Endothelial cell of umbilical vein (primary cell): ENCODE data around the gene MYO1A. TPM values are rescaled to one million over a fixed set of nuclear protein-coding genes. Genes with fewer than 3 reads are reported as not detected.
"Not testable (repeated sequence)": the region's sequence is repeated elsewhere in the genome, so short reads cannot be mapped to it uniquely, and the experiment has no call there.

Experiments
- BruUV-seq: library from RNA; stranded (reverse); fragments of 400-500 nt; replicated peaks from 2 replicates; lab custom pipeline; 2021; lab: Mats Ljungman, UMichigan
- CTCF ChIA-PET: fragments of 300-600, 350-600 bp; sonication (Branson Sonifier 250); formaldehyde crosslinking; loops from one replicate; lab custom pipeline; 2021; ENCODE audit warnings: antibody characterized with exemption, inconsistent platforms; lab: Charles Lee
- POLR2A ChIA-PET: fragments of 300-600, 350-600 bp; sonication (Branson Sonifier 250); formaldehyde crosslinking; loops from one replicate; lab custom pipeline; 2021; ENCODE audit warnings: antibody characterized with exemption, inconsistent platforms; lab: Charles Lee
- DNase-seq: peaks from one replicate; pipeline ENCODE4 v3.0.0-alpha.2; 2011; ENCODE audit warnings: low read depth, low spot score
- FAIRE-seq: peaks from 2 replicates; lab custom pipeline; 2011; peaks lifted over from hg19 to GRCh38; lab: Jason Lieb, UNC
- H2AFZ ChIP-seq: 2 replicates; pipeline ENCODE4 v1.6.0; 2012; ENCODE audit warnings: low read depth, low read length, control low read depth, inconsistent platforms
- H3K27ac ChIP-seq: 2 replicates; pipeline ENCODE4 v1.5.1; 2011; ENCODE audit warnings: low read depth, mild to moderate bottlenecking, control low read depth, low read length, moderate library complexity; ENCODE audit not compliant: insufficient read depth
- H3K27me3 ChIP-seq, 2 experiments: 2 replicates each; pipeline versions ENCODE4 v1.6.0 to v1.6.1; 2011; ENCODE audit warnings: low read length in 2 of 2, mixed read lengths in 1 of 2; ENCODE audit not compliant: control insufficient read depth in 2 of 2, insufficient read depth in 2 of 2
- H3K36me3 ChIP-seq, 2 experiments: 2 replicates in 1 of 2; 3 replicates in 1 of 2; pipeline ENCODE4 v1.5.1; 2011; ENCODE audit warnings: low read length in 2 of 2, mild to moderate bottlenecking in 1 of 2, moderate library complexity in 1 of 2; ENCODE audit not compliant: control insufficient read depth in 2 of 2, insufficient read depth in 2 of 2; ENCODE audit errors: extremely low read depth in 1 of 2
- H3K4me1 ChIP-seq: 3 replicates; pipeline ENCODE4 v1.5.1; 2011; ENCODE audit warnings: mild to moderate bottlenecking, low read length; ENCODE audit not compliant: control insufficient read depth, insufficient read depth; ENCODE audit errors: extremely low read depth
- H3K4me2 ChIP-seq: 2 replicates; pipeline ENCODE4 v1.6.1; 2011; ENCODE audit warnings: low read length, control low read depth, mixed read lengths; ENCODE audit not compliant: insufficient read depth
- H3K4me3 ChIP-seq, 3 experiments: fragments of 200-600 bp in 1 of 3; sonication (generic), shearing (Covaris generic) in 1 of 3; replicated peaks in 1 of 3; 2 replicates each; pipeline ENCODE4 v1.5.1; 2011 to 2016; ENCODE audit warnings: control low read depth in 3 of 3, low read length in 3 of 3, mild to moderate bottlenecking in 2 of 3, inconsistent platforms in 1 of 3, low read depth in 1 of 3, moderate library complexity in 1 of 3; ENCODE audit not compliant: insufficient read depth in 1 of 3
- H3K79me2 ChIP-seq: 2 replicates; pipeline ENCODE4 v1.6.0; 2012; ENCODE audit warnings: low read length, inconsistent platforms; ENCODE audit not compliant: control insufficient read depth, insufficient read depth
- H3K9ac ChIP-seq: replicated peaks from 2 replicates; pipeline ENCODE3; 2011; ENCODE audit warnings: low read length, control low read depth; ENCODE audit not compliant: insufficient read depth; ENCODE audit errors: extremely low read depth
- H3K9me1 ChIP-seq: replicated peaks from 3 replicates; pipeline ENCODE4 v1.6.0; 2011; ENCODE audit warnings: mild to moderate bottlenecking, low read length; ENCODE audit not compliant: control insufficient read depth, insufficient read depth; ENCODE audit errors: extremely low read depth
- H3K9me3 ChIP-seq: replicated peaks from 2 replicates; pipeline ENCODE4 v1.5.1; 2012; ENCODE audit warnings: low read length, inconsistent platforms; ENCODE audit not compliant: control insufficient read depth, insufficient read depth
- H4K20me1 ChIP-seq: replicated peaks from 2 replicates; pipeline ENCODE3; 2011; ENCODE audit warnings: mild to moderate bottlenecking, low read length; ENCODE audit not compliant: control insufficient read depth, insufficient read depth; ENCODE audit errors: extremely low read depth
- CTCF ChIP-seq, 2 donors: IDR thresholded peaks; 1 replicate in 1 of 2; 2 replicates in 1 of 2; pipeline ENCODE4 v1.5.1; 2011; ENCODE audit warnings: low read length in 2 of 2, mild to moderate bottlenecking in 2 of 2, moderate library complexity in 2 of 2, control low read depth in 1 of 2, inconsistent platforms in 1 of 2, low read depth in 1 of 2; ENCODE audit not compliant: insufficient read depth in 1 of 2; ENCODE audit errors: extremely low read depth in 1 of 2
- EZH2 ChIP-seq: IDR thresholded peaks from 2 replicates; pipeline ENCODE4 v1.6.1; 2012; ENCODE audit warnings: borderline replicate concordance, low read depth, mild to moderate bottlenecking, moderate library complexity, low read length, inconsistent platforms; ENCODE audit not compliant: severe bottlenecking
- FOS ChIP-seq: IDR thresholded peaks from 2 replicates; pipeline ENCODE4 v1.6.1; 2011; ENCODE audit warnings: mild to moderate bottlenecking, low read length, moderate library complexity, borderline replicate concordance; ENCODE audit not compliant: insufficient read depth
- JUN ChIP-seq: IDR thresholded peaks from 2 replicates; pipeline ENCODE4 v1.6.1; 2011; ENCODE audit warnings: borderline replicate concordance, low read depth; ENCODE audit not compliant: insufficient read length, insufficient read depth
- MAX ChIP-seq: IDR thresholded peaks from 2 replicates; pipeline ENCODE4 v1.6.1; 2011; ENCODE audit not compliant: insufficient read depth, insufficient read length
- MYC ChIP-seq: IDR thresholded peaks from one replicate; pipeline ENCODE4 v1.6.1; 2011; ENCODE audit warnings: mild to moderate bottlenecking, low read depth, low read length
- POLR2AphosphoS5 ChIP-seq: IDR thresholded peaks from 2 replicates; pipeline ENCODE4 v1.6.1; 2012; ENCODE audit warnings: low read depth, mild to moderate bottlenecking, control low read depth, low read length, moderate library complexity; ENCODE audit not compliant: insufficient read depth
- dilution Hi-C: fragments of 300-500 bp; cut with MboI; formaldehyde crosslinking; loops from one replicate; pipeline ENCODE4 v1.15.0; 2019; ENCODE audit warnings: low sequenced_read_pairs; ENCODE audit not compliant: extremely low pct_ligation_motif_present
- intact Hi-C: fragments of 100-400 bp; cut with micrococcal nuclease; formaldehyde crosslinking; loops from one replicate; pipeline ENCODE4 v1.10.0; 2022
- polyA plus RNA-seq, 4 experiments: library from polyadenylated mRNA; depleted of rRNA in 3 of 4; stranded (reverse) in 3 of 4; unstranded in 1 of 4; fragments of >200 nt; gene quantifications; 2 replicates each; pipeline versions ENCODE4 v1.2.1 to v1.2.3, GENCODE V29; 2011 to 2012; ENCODE audit warnings: missing spikeins in 1 of 4
- total RNA-seq: library from RNA; stranded (reverse); gene quantifications from 2 replicates; pipeline ENCODE4 v1.2.3, GENCODE V29; 2021

Gene MYO1A
- total and polyA plus RNA-seq, 2 donors (not counting 3 experiments of a cell fraction or from before 2014, with no cell fraction given): not detected

- intact Hi-C loops, DNase-seq, POLR2A ChIA-PET, FAIRE-seq, H3K9me3 ChIP-seq, H2AFZ ChIP-seq, H3K9me1 ChIP-seq, CTCF ChIA-PET, dilution Hi-C loops, H3K79me2 ChIP-seq, H3K9ac ChIP-seq, H3K36me3 ChIP-seq, H3K27ac ChIP-seq, H3K27me3 ChIP-seq, H4K20me1 ChIP-seq, H3K4me1 ChIP-seq, H3K4me3 ChIP-seq, H3K4me2 ChIP-seq, BruUV-seq: not testable (repeated sequence)
Measured at GRCh38 chr12:56982578-56983236, 67.2 kb downstream of the MYO1A start.

- no peaks in the 10 kb centered on the region for H3K79me2 ChIP-seq
- no peak for TF ChIP-seq EZH2
- no peak for TF ChIP-seq CTCF (IDR thresholded peaks at IDR 0.05; ENCODE audit: extremely low read depth in 1 of 2, insufficient read depth in 1 of 2, low read depth in 1 of 2, low read length in 2 of 2)
- no peak for TF ChIP-seq MAX
- TF ChIP-seq MYC: no peak
- no peak for TF ChIP-seq FOS
- TF ChIP-seq POLR2AphosphoS5: no peak
- no peak for TF ChIP-seq JUN
- FAIRE-seq: no peak
Measured at GRCh38 chr12:56980941-56981530, 68.9 kb downstream of the MYO1A start.

More at GRCh38 chr12:56980941-56981530, 68.9 kb downstream of the MYO1A start:
- ChIA-PET POLR2A (no interaction called here), CTCF (no interaction called here)
- no peaks in the 10 kb centered on the region for H3K9me3 ChIP-seq
- H3K27me3 ChIP-seq: peaks cover 0 to 2% of the 10 kb centered on the region in 2 experiments
- no peaks in the 10 kb centered on the region for H3K36me3 ChIP-seq
- dilution Hi-C loops: no loop called here
- no peaks in the 10 kb centered on the region for H3K4me1 ChIP-seq
- no peak overlapping the region for H3K27ac ChIP-seq
- H2AFZ ChIP-seq: no peak overlapping the region
- H3K4me2 ChIP-seq: no peak overlapping the region
- no peak overlapping the region for H3K4me3 ChIP-seq
- intact Hi-C loops: no loop called here
- no peaks in the 10 kb centered on the region for H4K20me1 ChIP-seq
- no peaks in the 10 kb centered on the region for H3K9me1 ChIP-seq
- DNase-seq: no peak
- no peak overlapping the region for H3K9ac ChIP-seq
- BruUV-seq: no TSS peak
